Transverse colon (tissue), 4 donors: ENCODE data around the gene CCR2. TPM values are rescaled to one million over a fixed set of nuclear protein-coding genes. Genes with fewer than 3 reads are reported as not detected.

Source experiments
- DNase-seq: peaks from one replicate; pipeline ENCODE4 v3.0.0-alpha.2; 2019
- H3K27ac ChIP-seq, 4 donors: fragments of 200-600 bp; sonication (generic); 2 replicates each; pipeline ENCODE4 v1.5.1; 2016 to 2018; ENCODE audit warnings: inconsistent platforms in 4 of 4
- H3K27me3 ChIP-seq: fragments of 200-600 bp; sonication (generic); 2 replicates; pipeline ENCODE4 v1.5.1; 2017; ENCODE audit warnings: inconsistent platforms
- H3K36me3 ChIP-seq, 4 donors: fragments of 200-600 bp; sonication (generic); 2 replicates each; pipeline ENCODE4 v1.5.1; 2017 to 2019; ENCODE audit warnings: inconsistent platforms in 4 of 4
- H3K4me1 ChIP-seq, 4 donors: fragments of 200-600 bp; sonication (generic); 2 replicates each; pipeline ENCODE4 v1.5.1; 2017 to 2020; ENCODE audit warnings: inconsistent platforms in 4 of 4
- H3K4me3 ChIP-seq, 4 donors: fragments of 200-600 bp; sonication (generic); 1 replicate in 1 of 4; 2 replicates in 3 of 4; pipeline versions ENCODE4 v1.5.1 to v1.6.1; 2017 to 2019; ENCODE audit warnings: inconsistent platforms in 4 of 4
- H3K9me3 ChIP-seq, 2 donors: fragments of 200-600 bp; sonication (generic); 2 replicates each; pipeline ENCODE4 v1.5.1; 2017 to 2019; ENCODE audit warnings: inconsistent platforms in 2 of 2
- EP300 ChIP-seq: sonication (generic); formaldehyde crosslinking; IDR thresholded peaks from one replicate; pipeline ENCODE4 v1.6.1; 2017; ENCODE audit warnings: antibody characterized with exemption, low read depth
- POLR2A ChIP-seq: fragments of 450-650 bp; IDR thresholded peaks from one replicate; pipeline ENCODE4 v1.6.1; 2016; ENCODE audit warnings: antibody characterized with exemption, mild to moderate bottlenecking, moderate library complexity
- POLR2AphosphoS5 ChIP-seq, 3 donors: sonication (generic); formaldehyde crosslinking; IDR thresholded peaks; one replicate each; pipeline ENCODE4 v1.6.1; 2016; ENCODE audit warnings: antibody characterized with exemption in 3 of 3
- WGBS, 2 donors: methylation state at CpG; one replicate each; pipeline ENCODE4 v1.1.5; 2018; ENCODE audit warnings: low coverage in 1 of 2; 5-methylcytosine and 5-hydroxymethylcytosine counted together
- in situ Hi-C, 4 donors: fragments of 200-750 bp; cut with MboI; loops; one replicate each; pipeline versions ENCODE4 v1.15.0 to v1.15.1; 2017; ENCODE audit warnings: low sequenced_read_pairs in 3 of 4, low pct_ligation_motif_present in 1 of 4, low pct_unique_long_range_greater_than_20kb in 1 of 4
- intact Hi-C: fragments of 100-400 bp; cut with DNase I; formaldehyde crosslinking; loops from one replicate; pipeline ENCODE4 v1.15.1; 2023; ENCODE audit warnings: low total_unique reads
- total RNA-seq, 4 donors: library from RNA; depleted of rRNA; stranded (reverse); fragments of >200 nt; gene quantifications; one replicate each; pipeline ENCODE4 v1.1.0, GENCODE V29; 2016
- TF ChIP-seq, protein P1 (sequence below), 5 experiments: fragments of 200-600 bp in 3 of 5; fragments of 450-650 bp in 2 of 5; sonication (generic) in 3 of 5; IDR thresholded peaks; 1 replicate in 2 of 5; 2 replicates in 3 of 5; pipeline ENCODE4 v1.5.1; 2016 to 2017; ENCODE audit warnings: antibody characterized with exemption in 5 of 5, inconsistent platforms in 3 of 5, mild to moderate bottlenecking in 2 of 5, moderate library complexity in 1 of 5

The CCR2 gene
- total RNA-seq, 4 donors from 2014 or later, result 1.8 to 4.6 TPM; not detected in 2

DNA sequence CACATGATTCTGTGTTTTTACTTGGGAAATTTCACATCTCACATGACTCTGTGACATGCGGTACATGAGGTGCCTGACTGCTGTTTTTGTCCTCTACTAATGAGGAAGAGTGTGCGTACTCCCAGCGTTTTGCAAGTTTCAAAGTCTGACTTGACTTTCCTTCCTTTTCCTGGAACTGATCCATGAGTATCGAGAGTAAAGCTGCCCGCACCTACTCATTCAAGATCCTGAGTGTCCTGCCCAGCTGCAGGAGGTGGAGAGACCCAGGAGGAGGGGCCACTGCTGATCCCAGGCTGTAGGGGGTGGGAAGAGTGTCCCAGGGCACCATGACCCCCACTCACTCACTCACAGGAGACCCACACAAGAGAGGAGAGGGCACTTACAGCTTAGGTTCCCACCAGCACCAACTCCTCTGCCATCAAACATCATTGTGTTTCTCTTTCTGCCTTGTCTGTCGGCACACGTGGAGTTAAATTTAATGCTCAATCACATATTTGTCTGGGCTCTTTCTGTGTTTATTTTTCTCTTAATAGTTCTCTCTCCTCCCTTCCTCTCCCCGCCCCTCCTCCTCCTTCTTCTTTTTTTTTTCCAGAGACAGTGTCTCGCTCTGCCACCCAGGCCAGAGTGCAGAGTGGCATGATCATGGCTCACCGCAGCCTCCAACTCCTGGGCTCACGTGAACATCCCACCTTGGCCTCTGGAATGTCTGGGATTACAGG is 51.5 kb downstream of the CCR2 start:
- peak overlapping the region in 1 of 4 donors; percentile 51 for H3K4me3 ChIP-seq
- TF ChIP-seq, protein P1, sequence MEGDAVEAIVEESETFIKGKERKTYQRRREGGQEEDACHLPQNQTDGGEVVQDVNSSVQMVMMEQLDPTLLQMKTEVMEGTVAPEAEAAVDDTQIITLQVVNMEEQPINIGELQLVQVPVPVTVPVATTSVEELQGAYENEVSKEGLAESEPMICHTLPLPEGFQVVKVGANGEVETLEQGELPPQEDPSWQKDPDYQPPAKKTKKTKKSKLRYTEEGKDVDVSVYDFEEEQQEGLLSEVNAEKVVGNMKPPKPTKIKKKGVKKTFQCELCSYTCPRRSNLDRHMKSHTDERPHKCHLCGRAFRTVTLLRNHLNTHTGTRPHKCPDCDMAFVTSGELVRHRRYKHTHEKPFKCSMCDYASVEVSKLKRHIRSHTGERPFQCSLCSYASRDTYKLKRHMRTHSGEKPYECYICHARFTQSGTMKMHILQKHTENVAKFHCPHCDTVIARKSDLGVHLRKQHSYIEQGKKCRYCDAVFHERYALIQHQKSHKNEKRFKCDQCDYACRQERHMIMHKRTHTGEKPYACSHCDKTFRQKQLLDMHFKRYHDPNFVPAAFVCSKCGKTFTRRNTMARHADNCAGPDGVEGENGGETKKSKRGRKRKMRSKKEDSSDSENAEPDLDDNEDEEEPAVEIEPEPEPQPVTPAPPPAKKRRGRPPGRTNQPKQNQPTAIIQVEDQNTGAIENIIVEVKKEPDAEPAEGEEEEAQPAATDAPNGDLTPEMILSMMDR (IDR thresholded peaks at IDR 0.05), result no peak
- TF ChIP-seq POLR2AphosphoS5 (IDR thresholded peaks at IDR 0.05) (peak; percentile 50 to 80 (median 52)), POLR2A (peak; percentile 38), EP300 (no peak)
- peak; percentile 73 for DNase-seq
- in situ Hi-C loops, result no loop called here
- H3K36me3 ChIP-seq, result no peaks in the 10 kb centered on the region
- H3K4me1 ChIP-seq, result peaks cover 0 to 46% (median 20%) of the 10 kb centered on the region in 4 donors
- H3K27me3 ChIP-seq, result no peaks in the 10 kb centered on the region
- intact Hi-C loops, result no loop called here
- H3K27ac ChIP-seq, result peak overlapping the region; percentile 82 to 95 (median 88)
- 27 to 33% methylated on average over 7 to 11 of the region's 11 CpGs for WGBS, 2 donors
- H3K9me3 ChIP-seq, result no peaks in the 10 kb centered on the region

DNA sequence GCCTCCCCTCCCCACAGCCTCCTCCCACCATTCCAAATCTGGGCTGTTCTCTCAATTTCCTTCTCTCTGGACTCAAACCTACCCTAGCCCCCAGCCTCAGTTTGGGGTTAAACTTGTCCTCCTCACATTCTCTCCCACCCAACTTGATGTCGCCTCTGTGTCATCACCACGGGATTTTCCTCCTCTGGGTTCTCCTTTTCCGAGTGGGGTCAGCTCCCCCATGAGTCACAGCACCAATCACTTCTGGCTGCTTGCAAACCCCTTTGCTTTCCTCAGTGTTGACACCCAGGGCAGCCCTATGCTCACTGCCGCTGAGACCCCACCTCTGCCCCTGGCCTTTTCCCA is 52.5 kb downstream of the CCR2 start:
- intact Hi-C loops, result no loop called here
- peaks cover 0 to 46% (median 20%) of the 10 kb centered on the region in 4 donors for H3K4me1 ChIP-seq
- H3K27ac ChIP-seq, result peak overlapping the region; percentile 82 to 95 (median 88)
- in situ Hi-C loops, result no loop called here
- TF ChIP-seq, protein P1 (IDR thresholded peaks at IDR 0.05), result no peak
- no peaks in the 10 kb centered on the region for H3K9me3 ChIP-seq
- no peaks in the 10 kb centered on the region for H3K36me3 ChIP-seq
- no peak for DNase-seq
- H3K4me3 ChIP-seq, result peak overlapping the region in 1 of 4 donors; percentile 51
- no peaks in the 10 kb centered on the region for H3K27me3 ChIP-seq
- 70 to 82% methylated on average over 4 of the region's 4 CpGs for WGBS, 2 donors

DNA sequence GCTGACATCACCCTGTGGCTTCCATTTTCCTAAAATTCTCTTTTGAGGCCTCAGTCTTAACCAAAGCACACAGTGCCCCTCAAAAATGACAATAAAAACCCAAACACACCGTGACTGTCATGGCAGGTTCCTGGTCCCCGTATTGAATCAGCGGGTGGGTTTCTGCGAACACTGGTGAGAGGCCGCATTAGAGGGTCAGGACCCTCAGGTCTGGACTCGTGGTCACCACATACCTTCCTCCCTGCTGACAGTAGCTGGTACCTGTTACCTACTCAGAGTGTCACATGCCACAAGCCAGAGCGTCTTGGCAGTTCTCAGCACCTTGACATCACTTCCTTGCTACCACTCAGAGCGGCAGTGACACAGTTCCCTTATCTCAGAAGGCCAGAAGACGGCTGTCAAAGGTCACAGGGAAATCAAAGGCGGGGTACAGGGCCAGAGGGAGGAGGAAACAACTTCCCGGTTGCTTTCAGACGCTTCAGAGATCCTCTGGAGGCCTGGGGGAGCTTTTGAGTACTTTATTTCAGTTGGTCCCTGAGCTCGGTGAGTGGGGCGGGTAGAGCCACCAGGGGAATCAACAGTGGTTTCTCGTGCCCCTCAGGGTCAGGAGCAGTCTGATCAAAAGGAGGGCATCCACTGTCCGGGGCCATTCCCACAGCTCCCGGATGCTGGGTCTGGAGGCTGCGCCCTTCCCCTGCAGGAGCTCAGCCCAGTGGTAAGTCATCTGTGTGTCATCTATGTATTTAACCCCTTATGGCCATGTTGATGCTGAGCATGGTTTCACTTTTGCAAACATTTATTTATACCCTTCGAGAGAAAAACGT is 53.1 kb downstream of the CCR2 start, which contains the start of the genes CCR5AS and CCRL2:
CCR5AS (minus strand) TSS at position 279 of the 824 bp plus-strand sequence.
CCRL2 (plus strand) TSS at position 472 of the 824 bp plus-strand sequence. CDS start 821 bp downstream, outside the sequence.
- H3K27ac ChIP-seq, result peak within 1 kb of the TSS; percentile 82 to 95 (median 88)
- peak within 1 kb of the TSS in 3 of 4 donors; percentile 31 to 51 (median 32) for H3K4me3 ChIP-seq
- H3K36me3 ChIP-seq, result no peaks in the 10 kb centered on the region
- peak; percentile 89 for DNase-seq
- H3K9me3 ChIP-seq, result no peaks in the 10 kb centered on the region
- 29% methylated on average over 4 to 20 of the region's 20 CpGs for WGBS, 2 donors
- intact Hi-C loops (no loop called here), in situ Hi-C loops (no loop called here)
- peaks cover 0 to 46% (median 20%) of the 10 kb centered on the region in 4 donors for H3K4me1 ChIP-seq
- TF ChIP-seq, protein P1 (IDR thresholded peaks at IDR 0.05), result no peak
- TF ChIP-seq POLR2AphosphoS5 (IDR thresholded peaks at IDR 0.05), result peak; percentile 59 to 88 (median 78)
- TF ChIP-seq POLR2A, result peak; percentile 87
- no peaks in the 10 kb centered on the region for H3K27me3 ChIP-seq

DNA sequence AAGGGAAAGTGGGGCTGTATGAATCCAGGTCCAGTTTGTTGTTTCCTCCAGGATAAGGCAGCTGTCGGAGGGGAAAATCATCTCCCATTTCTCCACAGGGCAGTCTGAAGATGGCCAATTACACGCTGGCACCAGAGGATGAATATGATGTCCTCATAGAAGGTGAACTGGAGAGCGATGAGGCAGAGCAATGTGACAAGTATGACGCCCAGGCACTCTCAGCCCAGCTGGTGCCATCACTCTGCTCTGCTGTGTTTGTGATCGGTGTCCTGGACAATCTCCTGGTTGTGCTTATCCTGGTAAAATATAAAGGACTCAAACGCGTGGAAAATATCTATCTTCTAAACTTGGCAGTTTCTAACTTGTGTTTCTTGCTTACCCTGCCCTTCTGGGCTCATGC is 54.1 kb downstream of the CCR2 start:
- H3K27ac ChIP-seq, result peak overlapping the region; percentile 82 to 95 (median 88)
- 21 to 62% methylated on average over 2 to 7 of the region's 7 CpGs for WGBS, 2 donors
- peaks cover 0 to 52% (median 20%) of the 10 kb centered on the region in 4 donors for H3K4me1 ChIP-seq
- intact Hi-C loops, result no loop called here
- DNase-seq, result no peak
- in situ Hi-C loops, result no loop called here
- TF ChIP-seq EP300 (no peak), POLR2A (no peak), POLR2AphosphoS5 (IDR thresholded peaks at IDR 0.05) (no peak)
- TF ChIP-seq, protein P1 (IDR thresholded peaks at IDR 0.05), result no peak
- H3K36me3 ChIP-seq, result no peaks in the 10 kb centered on the region
- H3K9me3 ChIP-seq, result no peaks in the 10 kb centered on the region
- H3K4me3 ChIP-seq, result peak overlapping the region in 3 of 4 donors; percentile 31 to 51 (median 32)
- no peaks in the 10 kb centered on the region for H3K27me3 ChIP-seq
